ACHN (cell line): ENCODE measurements around the gene TMEM181.
"Not testable (repeated sequence)": the region's sequence is repeated elsewhere in the genome, so short reads cannot be mapped to it uniquely, and the experiment has no call there.

Experiments
- DNase-seq: peaks from one replicate; pipeline ENCODE4 v3.0.0-alpha.2; 2015
- in situ Hi-C: cut with HindIII; loops from 2 replicates; pipeline ENCODE4 v1.10.0; 2017; ENCODE audit warnings: low sequenced_read_pairs, low pct_ligation_motif_present, low pct_unique_long_range_greater_than_20kb

The TMEM181 gene

DNA sequence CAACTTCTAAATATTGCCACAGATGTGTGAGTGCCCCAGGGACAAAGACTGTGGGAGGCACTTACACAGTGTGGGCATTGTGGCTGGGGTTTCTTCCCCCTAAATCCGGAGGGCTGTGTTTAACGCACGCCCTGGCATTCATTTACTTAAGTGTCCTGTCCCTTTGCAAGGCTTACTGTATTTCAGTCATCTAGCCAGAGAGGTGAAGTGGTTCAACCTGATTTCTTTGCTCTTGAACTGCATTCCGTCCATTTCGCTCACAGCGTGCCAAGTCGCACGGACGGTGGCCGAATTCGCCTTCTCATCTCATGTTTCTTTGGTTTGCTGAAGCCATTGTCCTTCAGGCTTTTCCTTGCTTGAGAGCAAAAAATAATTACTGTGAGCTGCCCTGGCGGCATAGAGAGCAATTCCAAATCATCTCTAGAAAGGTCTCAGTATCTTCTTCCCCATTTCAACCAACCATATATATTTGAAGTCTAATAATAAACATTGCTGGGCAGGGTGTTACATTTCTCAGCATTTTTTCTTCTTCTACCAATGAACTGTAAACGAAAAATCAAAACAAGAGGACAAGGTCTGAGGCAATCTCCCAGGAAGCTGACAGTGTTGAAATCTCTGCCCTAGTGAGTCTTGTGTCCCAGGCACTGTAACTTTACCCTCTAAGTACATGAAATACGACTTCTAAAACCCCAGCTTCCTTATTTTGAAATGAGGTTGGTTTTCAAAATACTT lies 106.9 kb downstream of the TMEM181 start:
- in situ Hi-C loops: no loop called here
- DNase-seq: no peak

DNA sequence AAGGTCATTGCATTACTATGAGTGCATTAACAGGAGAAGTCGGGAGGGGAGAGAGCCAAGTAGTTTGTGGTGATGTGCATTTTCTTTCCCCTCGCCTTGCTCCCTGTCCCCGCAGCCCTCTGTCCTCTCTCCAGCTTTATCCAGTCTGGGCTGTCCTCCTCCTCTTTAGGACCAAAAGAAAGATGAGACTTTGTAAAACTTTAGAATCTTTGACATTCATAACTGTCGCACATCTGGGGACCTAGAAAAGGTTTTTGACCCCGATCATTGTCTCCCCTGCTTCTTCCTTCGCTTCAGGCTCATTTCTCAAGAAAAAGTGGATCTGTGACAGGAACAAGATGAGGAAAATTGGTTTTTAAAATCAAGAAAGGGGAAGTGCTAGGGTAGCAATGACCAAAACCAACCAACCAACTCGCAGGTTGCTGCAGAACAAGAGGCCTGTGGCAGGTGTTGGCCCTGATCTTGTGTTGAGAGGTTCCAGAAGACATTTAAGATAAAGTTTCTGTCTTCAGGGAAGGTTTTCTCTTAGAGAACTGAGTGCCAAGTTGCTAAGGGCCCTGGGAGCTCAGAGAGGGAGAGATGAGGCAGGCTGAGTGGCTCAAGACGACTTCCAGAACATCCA lies 107.6 kb downstream of the TMEM181 start:
- in situ Hi-C loops: no loop called here
- no peak for DNase-seq

DNA sequence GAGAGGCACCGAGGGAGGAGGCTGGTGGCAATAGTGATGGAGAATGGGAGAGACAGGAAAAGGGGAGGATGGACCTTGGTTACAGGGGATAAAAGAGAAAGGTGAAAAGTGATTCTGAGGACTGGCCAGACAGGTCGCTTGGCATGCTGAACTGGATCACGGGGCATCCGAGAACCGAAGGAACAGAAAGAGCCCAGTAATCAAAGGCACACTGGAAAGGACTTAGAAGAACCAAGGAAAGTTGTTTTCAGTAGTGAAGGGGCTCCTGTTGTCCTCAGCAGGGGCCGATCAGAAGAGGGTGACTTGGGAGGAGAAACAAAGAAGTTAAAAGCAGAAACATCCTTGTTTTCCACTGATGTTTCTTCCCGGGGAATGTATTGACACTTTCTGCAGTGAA lies 108.8 kb downstream of the TMEM181 start:
- DNase-seq: no peak
- in situ Hi-C loops: no loop called here

DNA sequence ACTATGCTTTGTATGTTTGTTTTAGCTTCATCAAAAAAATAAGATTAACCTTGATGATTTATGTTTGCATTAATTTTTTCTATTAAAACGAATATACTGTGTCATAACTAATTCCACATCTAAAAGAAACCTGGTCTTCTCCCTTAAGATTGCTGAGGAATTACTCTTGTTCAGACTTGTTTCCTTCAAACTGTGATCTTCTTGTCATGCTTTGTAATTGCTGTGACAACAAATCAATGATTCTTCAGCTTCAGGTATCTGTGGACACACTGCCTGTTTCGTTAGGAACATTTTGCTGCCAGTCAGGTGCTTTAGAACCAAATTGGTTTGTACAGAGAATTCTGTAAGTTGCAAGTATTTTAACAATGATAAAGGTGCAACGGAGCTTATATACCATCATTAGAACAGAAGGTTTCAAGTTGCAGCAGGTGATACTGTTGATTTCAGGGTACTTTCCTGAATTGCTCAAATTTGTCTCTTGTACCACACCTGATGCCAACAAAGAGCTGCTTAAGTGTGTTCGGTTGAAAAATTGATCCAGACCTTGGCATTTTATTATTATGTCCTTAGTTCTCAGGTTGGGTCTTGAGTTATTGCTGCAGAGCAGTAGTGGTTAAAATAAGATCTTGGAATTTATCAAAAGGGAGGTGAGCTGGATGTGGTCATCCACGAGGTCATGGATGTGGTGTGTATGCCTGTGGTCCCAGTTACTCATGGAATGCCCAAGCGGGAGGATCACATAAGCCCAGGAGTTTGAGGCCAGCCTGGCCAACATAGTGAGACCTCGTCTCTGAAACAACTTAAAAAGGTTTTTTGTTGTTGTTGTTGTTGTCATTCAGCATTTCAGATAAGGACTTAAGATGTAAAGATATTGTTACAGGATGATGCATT lies 109.5 kb downstream of the TMEM181 start:
- in situ Hi-C loops: no loop called here

DNA sequence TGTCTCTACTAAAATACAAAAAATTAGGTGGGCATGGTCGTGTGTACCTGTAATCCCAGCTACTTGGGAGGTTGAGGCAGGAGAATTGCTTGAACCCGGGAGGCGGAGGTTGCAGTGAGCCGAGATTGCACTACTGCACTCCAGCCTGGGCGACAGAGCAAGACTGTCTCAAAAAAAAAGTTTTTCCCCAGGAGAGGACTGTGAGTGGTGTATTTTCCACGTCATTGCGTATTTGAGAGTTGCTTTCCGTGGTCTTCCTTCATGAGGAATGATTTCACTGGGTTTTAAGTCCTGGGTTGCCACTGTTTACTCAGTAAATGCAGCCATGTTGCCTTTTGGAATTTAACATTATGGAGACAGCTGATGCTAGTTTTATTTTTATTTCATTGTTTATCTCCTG lies 112.2 kb downstream of the TMEM181 start:
- DNase-seq, in situ Hi-C loops: not testable (repeated sequence)

More for the DNA sequence above, 109.5 kb downstream of the TMEM181 start:
- DNase-seq: no peak

DNA sequence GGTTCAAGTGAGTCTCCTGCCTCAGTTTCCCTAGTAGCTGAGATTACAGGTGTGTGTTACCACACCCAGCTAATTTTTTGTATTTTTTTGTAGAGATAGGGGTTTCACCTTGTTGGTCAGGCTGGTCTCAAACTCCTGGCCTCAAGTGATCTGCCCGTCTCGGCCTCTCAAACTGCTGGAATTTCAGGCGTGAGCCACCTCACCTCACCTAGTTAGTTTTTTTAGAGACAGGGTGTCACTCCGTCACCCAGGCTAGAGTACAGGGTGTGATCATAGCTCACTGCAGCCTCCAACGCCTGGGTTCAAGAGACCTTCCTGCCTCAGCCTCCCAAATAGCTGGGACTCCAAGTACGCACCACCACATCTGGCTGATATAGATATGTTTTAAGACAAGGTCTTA lies 112.8 kb downstream of the TMEM181 start:
- DNase-seq: no peak
- in situ Hi-C loops: no loop called here

DNA sequence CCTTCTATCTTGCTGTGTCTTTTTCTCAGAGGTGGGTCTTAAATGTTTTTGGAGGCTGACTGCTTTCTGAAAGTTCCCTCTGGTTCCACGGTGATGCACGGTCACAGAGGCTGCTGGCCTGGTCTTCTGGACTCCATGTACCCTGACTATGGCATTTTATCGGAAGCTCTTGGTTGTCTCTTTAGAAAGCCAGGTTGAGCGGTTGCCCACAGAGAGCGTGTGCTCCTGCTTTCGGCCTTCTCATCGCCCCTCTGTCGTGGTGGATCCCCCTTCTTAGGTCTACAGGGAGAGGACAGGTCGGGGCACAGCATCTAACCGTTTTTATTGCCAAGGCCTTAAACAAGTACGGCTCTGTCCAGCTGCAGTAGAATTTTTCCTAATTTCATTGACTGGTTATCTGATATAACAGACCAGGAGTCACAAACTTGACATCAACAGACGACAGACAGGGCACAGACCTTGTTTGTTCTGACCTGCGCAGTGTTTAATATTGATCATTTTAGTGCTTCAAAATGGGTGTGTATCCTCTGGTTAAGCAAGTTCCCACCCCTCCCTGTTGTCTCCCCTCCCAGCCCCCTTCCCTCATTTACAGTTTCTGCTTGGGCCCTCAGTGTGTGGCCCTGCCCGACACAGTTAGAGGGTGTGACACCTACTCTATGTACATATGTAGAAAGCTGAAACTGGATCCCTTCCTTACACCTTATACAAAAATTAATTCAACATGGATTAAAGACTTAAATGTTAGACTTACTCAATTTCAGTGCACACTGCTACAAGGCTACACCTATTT lies 114.6 kb downstream of the TMEM181 start:
- no peak for DNase-seq
- in situ Hi-C loops: no loop called here

DNA sequence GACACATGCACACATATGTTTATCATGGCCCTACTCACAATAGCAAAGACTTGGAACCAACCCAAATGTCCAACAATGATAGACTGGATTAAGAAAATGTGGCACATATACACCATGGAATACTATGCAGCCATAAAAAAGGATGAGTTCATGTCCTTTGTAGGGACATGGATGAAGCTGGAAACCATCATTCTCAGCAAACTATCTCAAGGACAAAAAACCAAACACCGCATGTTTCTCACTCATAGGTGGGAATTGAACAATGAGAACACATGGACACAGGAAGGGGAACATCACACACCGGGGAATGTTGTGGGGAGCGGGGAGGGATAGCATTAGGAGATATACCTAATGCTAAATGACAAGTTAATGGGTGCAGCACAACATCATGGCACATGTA lies 117.2 kb downstream of the TMEM181 start:
- in situ Hi-C loops: not testable (repeated sequence)

DNA sequence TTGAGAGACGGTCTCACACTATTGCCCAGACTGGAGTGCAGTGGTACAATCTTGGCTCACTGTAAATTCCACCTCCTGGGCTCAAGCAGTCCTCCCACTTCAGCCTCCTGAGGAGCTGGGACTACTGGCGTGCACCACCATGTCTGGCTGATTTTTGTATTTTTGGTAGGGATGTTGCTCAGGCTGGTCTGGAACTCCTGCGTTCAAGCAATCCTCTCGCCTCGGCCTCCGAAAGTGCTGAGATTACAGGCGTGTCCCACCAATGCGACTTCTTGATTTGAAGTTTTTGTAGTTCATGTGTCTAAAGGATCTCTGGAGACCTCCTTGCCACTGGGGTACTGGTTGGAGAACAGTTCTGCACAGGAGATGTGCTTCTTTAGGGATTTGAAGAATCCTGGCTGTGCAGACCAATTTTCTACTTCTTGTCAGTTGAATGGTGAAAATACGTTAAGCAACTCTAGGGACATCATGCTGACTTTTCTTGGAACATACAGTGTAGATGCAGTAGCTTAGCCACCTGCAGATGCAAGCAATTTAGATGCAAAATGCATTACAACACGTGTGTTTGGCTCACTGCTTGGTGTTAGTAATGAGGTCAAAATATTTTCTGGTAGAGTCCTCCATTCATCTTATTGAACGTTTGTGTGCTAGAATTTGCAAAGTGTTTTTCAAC lies 118.2 kb downstream of the TMEM181 start:
- in situ Hi-C loops: no loop called here
- DNase-seq: no peak

More for the DNA sequence above, 117.2 kb downstream of the TMEM181 start:
- DNase-seq: not testable (repeated sequence)

DNA sequence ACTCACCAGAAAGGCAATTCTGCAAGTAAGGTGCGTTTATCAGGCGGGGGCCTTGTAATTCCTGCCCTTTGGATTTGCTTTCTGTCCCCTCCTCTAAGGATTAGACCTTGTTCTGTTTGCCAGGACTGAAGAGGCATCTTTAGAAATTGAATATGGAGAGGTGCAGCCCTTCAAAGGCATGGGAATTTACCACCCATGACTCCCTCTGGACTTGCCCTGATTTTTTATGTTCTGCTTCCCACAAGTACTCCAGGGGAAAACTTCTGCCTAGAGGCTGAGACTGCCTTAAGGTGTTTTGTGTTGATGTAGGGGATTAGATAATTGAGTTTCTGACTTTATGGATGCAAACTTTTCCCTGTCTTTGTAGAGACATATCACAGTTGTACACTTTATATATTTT lies 120.1 kb downstream of the TMEM181 start:
- no peak for DNase-seq
- in situ Hi-C loops: no loop called here

DNA sequence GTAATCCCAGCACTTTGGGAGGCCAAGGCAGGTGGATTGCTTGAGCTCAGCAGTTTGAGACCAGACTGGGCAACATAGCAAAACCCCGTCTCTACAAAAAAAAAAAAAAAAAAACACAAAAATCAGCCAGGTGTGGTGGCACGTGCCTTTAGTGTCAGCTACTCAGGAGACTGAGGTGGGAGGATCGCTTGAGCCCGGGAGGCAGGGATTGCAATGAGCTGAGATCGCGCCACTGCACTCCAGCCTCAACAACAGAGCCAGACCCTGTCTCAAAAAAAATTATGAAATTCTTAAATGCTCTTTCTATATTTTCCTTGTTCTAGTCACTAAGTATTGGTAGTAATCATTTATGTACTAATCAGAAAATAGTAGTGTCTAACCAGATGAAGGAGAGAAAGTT lies 120.6 kb downstream of the TMEM181 start:
- in situ Hi-C loops: no loop called here

DNA sequence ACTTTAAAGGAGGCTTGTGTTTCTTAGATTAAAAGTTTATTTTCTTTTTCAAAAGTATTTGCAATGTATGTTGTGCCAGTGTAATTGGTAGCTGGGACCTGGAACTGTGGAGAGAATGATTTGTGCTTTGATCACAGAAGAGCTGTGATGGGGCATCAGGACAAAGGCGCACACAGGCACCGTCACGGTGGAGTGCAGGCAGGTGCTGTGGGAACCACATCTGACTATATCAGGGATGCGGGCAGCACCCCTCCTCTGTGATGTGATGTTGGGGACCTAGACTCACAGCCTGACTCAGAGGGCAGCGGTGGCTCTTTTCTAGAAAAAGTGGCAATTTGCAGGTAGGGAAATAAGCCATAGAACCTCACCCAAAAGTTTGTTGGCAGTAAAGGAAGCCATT lies 124.4 kb downstream of the TMEM181 start:
- in situ Hi-C loops: no loop called here
- no peak for DNase-seq

More for the DNA sequence above, 120.6 kb downstream of the TMEM181 start:
- no peak for DNase-seq

DNA sequence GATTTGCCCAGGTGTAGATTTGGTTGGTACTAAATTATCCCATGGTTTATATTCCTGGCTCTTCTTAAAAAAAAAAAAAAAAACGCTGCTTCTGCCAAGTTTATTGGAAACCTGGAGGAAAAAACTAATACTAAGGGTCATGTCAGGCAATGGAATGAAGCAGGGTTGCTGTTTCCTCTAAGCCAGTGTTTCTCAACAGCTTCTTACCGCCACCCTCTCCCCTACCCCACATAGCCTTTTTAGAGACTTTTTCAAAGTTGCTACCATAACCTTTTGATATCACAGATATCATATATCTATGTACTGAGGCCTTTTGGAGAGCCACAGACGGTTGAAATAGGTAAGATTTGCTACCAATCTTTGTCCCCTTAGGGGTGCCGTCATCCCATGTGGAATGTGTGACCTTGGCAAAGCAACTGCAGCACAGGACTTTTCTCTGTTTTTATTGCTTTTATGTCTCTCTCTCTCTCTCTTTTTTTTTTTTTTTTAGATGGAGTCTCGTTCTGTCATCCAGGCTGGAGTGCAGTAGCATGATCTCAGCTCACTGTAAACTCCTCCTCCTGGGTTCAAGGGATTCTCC lies 124.9 kb downstream of the TMEM181 start:
- in situ Hi-C loops: no loop called here
- DNase-seq: no peak
